Measurements from ENCODE around the gene SPAG17.

GRCh38 chr1:117967881-117968280 is 217.1 kb downstream of the SPAG17 start:
- TF ChIP-seq, protein P1, sequence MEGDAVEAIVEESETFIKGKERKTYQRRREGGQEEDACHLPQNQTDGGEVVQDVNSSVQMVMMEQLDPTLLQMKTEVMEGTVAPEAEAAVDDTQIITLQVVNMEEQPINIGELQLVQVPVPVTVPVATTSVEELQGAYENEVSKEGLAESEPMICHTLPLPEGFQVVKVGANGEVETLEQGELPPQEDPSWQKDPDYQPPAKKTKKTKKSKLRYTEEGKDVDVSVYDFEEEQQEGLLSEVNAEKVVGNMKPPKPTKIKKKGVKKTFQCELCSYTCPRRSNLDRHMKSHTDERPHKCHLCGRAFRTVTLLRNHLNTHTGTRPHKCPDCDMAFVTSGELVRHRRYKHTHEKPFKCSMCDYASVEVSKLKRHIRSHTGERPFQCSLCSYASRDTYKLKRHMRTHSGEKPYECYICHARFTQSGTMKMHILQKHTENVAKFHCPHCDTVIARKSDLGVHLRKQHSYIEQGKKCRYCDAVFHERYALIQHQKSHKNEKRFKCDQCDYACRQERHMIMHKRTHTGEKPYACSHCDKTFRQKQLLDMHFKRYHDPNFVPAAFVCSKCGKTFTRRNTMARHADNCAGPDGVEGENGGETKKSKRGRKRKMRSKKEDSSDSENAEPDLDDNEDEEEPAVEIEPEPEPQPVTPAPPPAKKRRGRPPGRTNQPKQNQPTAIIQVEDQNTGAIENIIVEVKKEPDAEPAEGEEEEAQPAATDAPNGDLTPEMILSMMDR (IDR thresholded peaks at IDR 0.05 in 4 of 5, conservative IDR thresholded peaks at IDR 0.05 in 1 of 5) = no peak
- TF ChIP-seq POLR2A (IDR thresholded peaks at IDR 0.05) = no peak

All from gastrocnemius medialis (tissue), 4 donors.